Mucosa of descending colon (tissue), 3 donors: ENCODE measurements around the gene CDH19. TPM values are rescaled to one million over a fixed set of nuclear protein-coding genes. Genes with fewer than 3 reads are reported as not detected.

Experiments used
- ATAC-seq: fragments of 200-7000 bp; cut with Tn5 transposase; one replicate; pipeline ENCODE4 v1.9.1; 2020; ENCODE audit warnings: mild to moderate bottlenecking, moderate library complexity
- DNase-seq, 3 donors: peaks; one replicate each; pipeline ENCODE4 v3.0.0-alpha.2; 2020
- H3K36me3 ChIP-seq: fragments of 200-600 bp; one replicate; pipeline ENCODE4 v1.8.0; 2021; ENCODE audit warnings: low read depth, mild to moderate bottlenecking
- H3K4me1 ChIP-seq: fragments of 200-600 bp; one replicate; pipeline ENCODE4 v1.8.0; 2021; ENCODE audit warnings: low read depth, mild to moderate bottlenecking
- H3K4me3 ChIP-seq: fragments of 200-600 bp; one replicate; pipeline ENCODE4 v1.8.0; 2021; ENCODE audit warnings: mild to moderate bottlenecking
- H3K9me3 ChIP-seq: fragments of 200-600 bp; one replicate; pipeline ENCODE4 v1.8.0; 2021; ENCODE audit warnings: mild to moderate bottlenecking
- intact Hi-C, 2 donors: fragments of 100-400 bp; cut with DNase I in 1 of 2; cut with micrococcal nuclease in 1 of 2; formaldehyde crosslinking; loops; one replicate each; pipeline versions ENCODE4 v1.11.0 to v1.11.1; 2022; cut with DNase I, micrococcal nuclease
- total RNA-seq, 3 donors: library from RNA; stranded (reverse); fragmentation: NEBNext Ultra II Directional in 2 of 3; extraction: Animal tissue kit (Norgen Biotek cat#: 25700) in 2 of 3; gene quantifications; one replicate each; pipeline versions ENCODE4 v1.2.1 to v1.2.4, GENCODE V29; 2021 to 2023
- TF ChIP-seq, protein P1 (sequence below): fragments of 200-600 bp; IDR thresholded peaks from one replicate; pipeline ENCODE4 v1.8.0; 2022; ENCODE audit warnings: antibody characterized with exemption, mild to moderate bottlenecking
- donor health status: DM: no; HTN: no; CAD: no; lungs with moderate emphysema.
- donor health status: DM: no; HTN: no; CAD: no.
- donor health status: DM: no; HTN: yes; CAD: no.

The CDH19 gene
- total RNA-seq, 3 donors from 2014 or later: 0.78 to 22.2 (median 2.2) TPM

GRCh38 chr18:66555585-66555984, 48.3 kb downstream of the CDH19 start:
- intact Hi-C loops: loop anchor here in 1 of 2 donors (10.0 kb wide), 1 partner anchor 59 kb away; no protein-coding TSS in a partner anchor
- no peak for DNase-seq
- H3K9me3 ChIP-seq: no peaks in the 10 kb centered on the region
- no peaks in the 10 kb centered on the region for H3K4me1 ChIP-seq
- no peak for ATAC-seq
- no peak overlapping the region for H3K4me3 ChIP-seq
- TF ChIP-seq, protein P1, sequence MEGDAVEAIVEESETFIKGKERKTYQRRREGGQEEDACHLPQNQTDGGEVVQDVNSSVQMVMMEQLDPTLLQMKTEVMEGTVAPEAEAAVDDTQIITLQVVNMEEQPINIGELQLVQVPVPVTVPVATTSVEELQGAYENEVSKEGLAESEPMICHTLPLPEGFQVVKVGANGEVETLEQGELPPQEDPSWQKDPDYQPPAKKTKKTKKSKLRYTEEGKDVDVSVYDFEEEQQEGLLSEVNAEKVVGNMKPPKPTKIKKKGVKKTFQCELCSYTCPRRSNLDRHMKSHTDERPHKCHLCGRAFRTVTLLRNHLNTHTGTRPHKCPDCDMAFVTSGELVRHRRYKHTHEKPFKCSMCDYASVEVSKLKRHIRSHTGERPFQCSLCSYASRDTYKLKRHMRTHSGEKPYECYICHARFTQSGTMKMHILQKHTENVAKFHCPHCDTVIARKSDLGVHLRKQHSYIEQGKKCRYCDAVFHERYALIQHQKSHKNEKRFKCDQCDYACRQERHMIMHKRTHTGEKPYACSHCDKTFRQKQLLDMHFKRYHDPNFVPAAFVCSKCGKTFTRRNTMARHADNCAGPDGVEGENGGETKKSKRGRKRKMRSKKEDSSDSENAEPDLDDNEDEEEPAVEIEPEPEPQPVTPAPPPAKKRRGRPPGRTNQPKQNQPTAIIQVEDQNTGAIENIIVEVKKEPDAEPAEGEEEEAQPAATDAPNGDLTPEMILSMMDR: no peak
- H3K36me3 ChIP-seq: no peaks in the 10 kb centered on the region

- no peak overlapping the region for H3K4me3 ChIP-seq
- TF ChIP-seq, protein P1: no peak
- no peak for ATAC-seq
- H3K4me1 ChIP-seq: no peaks in the 10 kb centered on the region
- intact Hi-C loops: loop anchor here in 1 of 2 donors (10.0 kb wide), 1 partner anchor 61 kb away; no protein-coding TSS in a partner anchor
- no peaks in the 10 kb centered on the region for H3K9me3 ChIP-seq
- no peaks in the 10 kb centered on the region for H3K36me3 ChIP-seq
- no peak for DNase-seq
Measured at GRCh38 chr18:66553824-66554223, 50.1 kb downstream of the CDH19 start.

- no peaks in the 10 kb centered on the region for H3K36me3 ChIP-seq
- intact Hi-C loops: loop anchor here in 1 of 2 donors (10.0 kb wide), 1 partner anchor 64 kb away; no protein-coding TSS in a partner anchor
- H3K9me3 ChIP-seq: no peaks in the 10 kb centered on the region
- no peak overlapping the region for H3K4me3 ChIP-seq
- no peaks in the 10 kb centered on the region for H3K4me1 ChIP-seq
- DNase-seq (no peak), ATAC-seq (no peak)
- TF ChIP-seq, protein P1: no peak
Measured at GRCh38 chr18:66550366-66550765, 53.5 kb downstream of the CDH19 start.

GRCh38 chr18:66548747-66549146, 55.1 kb downstream of the CDH19 start:
- Histone ChIP-seq H3K9me3 (no peaks in the 10 kb centered on the region), H3K4me3 (no peak overlapping the region), H3K36me3 (no peaks in the 10 kb centered on the region), H3K4me1 (no peaks in the 10 kb centered on the region)
- TF ChIP-seq, protein P1: no peak
- no peak for DNase-seq
- intact Hi-C loops: no loop called here
- no peak for ATAC-seq

- DNase-seq: no peak
- no peak overlapping the region for H3K4me3 ChIP-seq
- no peaks in the 10 kb centered on the region for H3K36me3 ChIP-seq
- TF ChIP-seq, protein P1: no peak
- no peaks in the 10 kb centered on the region for H3K4me1 ChIP-seq
- intact Hi-C loops: no loop called here
- H3K9me3 ChIP-seq: no peaks in the 10 kb centered on the region
- ATAC-seq: no peak
Measured at GRCh38 chr18:66534110-66534509, 69.8 kb downstream of the CDH19 start.

- Histone ChIP-seq H3K36me3 (no peaks in the 10 kb centered on the region), H3K9me3 (no peaks in the 10 kb centered on the region), H3K4me3 (no peak overlapping the region), H3K4me1 (no peaks in the 10 kb centered on the region)
- ATAC-seq (no peak), DNase-seq (no peak)
- intact Hi-C loops: no loop called here
- TF ChIP-seq, protein P1: no peak
Measured at GRCh38 chr18:66533693-66534092, 70.2 kb downstream of the CDH19 start.
